Hepatocyte (in vitro differentiated cells): ENCODE data around the gene C2CD5. TPM values are rescaled to one million over a fixed set of nuclear protein-coding genes. Genes with fewer than 3 reads are reported as not detected.
A peak's percentile ranks its signal among the peaks of the same experiment; 100 is the strongest.

ENCODE experiments used
- DNase-seq: peaks from one replicate; pipeline ENCODE4 v3.0.0-alpha.2; 2016; ENCODE audit warnings: low spot score
- H2AFZ ChIP-seq: fragments of 200-600 bp; sonication (generic); 2 replicates; pipeline ENCODE4 v1.6.0; 2016; ENCODE audit warnings: antibody characterized with exemption, mild to moderate bottlenecking
- H3K27ac ChIP-seq: fragments of 200-600 bp; sonication (generic); 2 replicates; pipeline ENCODE4 v1.5.1; 2016; ENCODE audit warnings: mild to moderate bottlenecking
- H3K27me3 ChIP-seq: fragments of 200-600 bp; sonication (generic); 2 replicates; pipeline ENCODE4 v1.6.1; 2016
- H3K36me3 ChIP-seq: fragments of 200-600 bp; sonication (generic); replicated peaks from 2 replicates; pipeline ENCODE4 v1.5.1; 2016; ENCODE audit warnings: low read depth; ENCODE audit not compliant: insufficient read depth
- H3K4me1 ChIP-seq: fragments of 200-600 bp; sonication (generic); 2 replicates; pipeline ENCODE4 v1.5.1; 2016; ENCODE audit warnings: mild to moderate bottlenecking, moderate library complexity; ENCODE audit not compliant: insufficient read depth
- H3K4me2 ChIP-seq: fragments of 200-600 bp; sonication (generic); 2 replicates; pipeline ENCODE4 v1.6.0; 2016
- H3K4me3 ChIP-seq: fragments of 200-600 bp; sonication (generic); 2 replicates; pipeline ENCODE4 v1.5.1; 2016; ENCODE audit warnings: mild to moderate bottlenecking
- H3K79me2 ChIP-seq: fragments of 200-600 bp; sonication (generic); 2 replicates; pipeline ENCODE4 v1.6.0; 2017; ENCODE audit warnings: mild to moderate bottlenecking
- H3K9me2 ChIP-seq: fragments of 200-600 bp; sonication (generic); replicated peaks from 2 replicates; pipeline ENCODE4 v1.6.0; 2017; ENCODE audit warnings: mild to moderate bottlenecking; ENCODE audit not compliant: insufficient read depth
- H3K9me3 ChIP-seq: fragments of 200-600 bp; sonication (generic); 2 replicates; pipeline ENCODE4 v1.5.1; 2016; ENCODE audit warnings: low read depth, mild to moderate bottlenecking
- H4K20me1 ChIP-seq: fragments of 200-600 bp; sonication (generic); 2 replicates; pipeline ENCODE4 v1.6.0; 2016; ENCODE audit warnings: mild to moderate bottlenecking; ENCODE audit not compliant: insufficient read depth, poor library complexity, severe bottlenecking
- CTCF ChIP-seq: fragments of 200-600 bp; sonication (generic); IDR thresholded peaks from 2 replicates; pipeline ENCODE4 v1.5.1; 2016; ENCODE audit warnings: antibody characterized with exemption, mild to moderate bottlenecking; ENCODE audit not compliant: poor library complexity
- EZH2 ChIP-seq: fragments of 200-600 bp; sonication (generic); IDR thresholded peaks from 2 replicates; pipeline ENCODE4 v1.6.1; 2016; ENCODE audit warnings: antibody characterized with exemption, mild to moderate bottlenecking, borderline replicate concordance
- EZH2phosphoT487 ChIP-seq: fragments of 200-600 bp; sonication (generic); IDR thresholded peaks from one replicate; pipeline ENCODE4 v1.6.1; 2018; ENCODE audit warnings: antibody characterized with exemption, mild to moderate bottlenecking, low read depth, moderate library complexity; ENCODE audit not compliant: unreplicated experiment, severe bottlenecking
- WGBS: methylation state at CpG from one replicate; pipeline ENCODE4 v1.1.6; 2016; ENCODE audit warnings: low lambda C conversion rate; ENCODE audit errors: missing lambda C conversion rate; 5-methylcytosine and 5-hydroxymethylcytosine counted together
- polyA plus RNA-seq: library from polyadenylated mRNA; unstranded; fragments of >200 nt; fragmentation: Nextera tagmentation; extraction: Ambion mirVana; gene quantifications from 2 replicates; pipeline ENCODE4 v1.2.1, GENCODE V29; 2016
- total RNA-seq: library from RNA; depleted of rRNA; stranded (reverse); fragments of >200 nt; gene quantifications from 2 replicates; pipeline ENCODE4 v1.2.3, GENCODE V29; 2014

Gene C2CD5
- total RNA-seq (18.9 and 20.5 TPM in 2 replicates), polyA plus RNA-seq (7.3 and 11.7 TPM in 2 replicates)

- TF ChIP-seq EZH2phosphoT487 (no peak), CTCF (peak; percentile 30)
- no peaks in the 10 kb centered on the region for H3K27me3 ChIP-seq
- peaks cover 34% of the 10 kb centered on the region for H3K79me2 ChIP-seq
- H3K36me3 ChIP-seq, result no peaks in the 10 kb centered on the region
- H3K9me3 ChIP-seq, result no peaks in the 10 kb centered on the region
- H3K4me2 ChIP-seq, result peak within 1 kb of the TSS; percentile 79
- peak within 1 kb of the TSS; percentile 99 for H3K27ac ChIP-seq
- peaks cover 15% of the 10 kb centered on the region for H3K4me1 ChIP-seq
- peak within 1 kb of the TSS; percentile 99 for H2AFZ ChIP-seq
- DNase-seq, result peak; percentile 98
- no peaks in the 10 kb centered on the region for H4K20me1 ChIP-seq
- H3K9me2 ChIP-seq, result no peaks in the 10 kb centered on the region
- 1% methylated on average over 54 of the region's 80 CpGs for WGBS
- peak within 1 kb of the TSS; percentile 68 for H3K4me3 ChIP-seq
These were observed at the start of gene C2CD5 for GRCh38 chr12:22544038-22544979. C2CD5 (minus strand) TSS chr12:22544542; CDS start chr12:22544150, 392 bp downstream.

- Histone ChIP-seq H2AFZ (no peak overlapping the region), H3K9me2 (no peaks in the 10 kb centered on the region), H3K4me3 (no peak overlapping the region), H3K79me2 (no peaks in the 10 kb centered on the region), H3K27me3 (no peaks in the 10 kb centered on the region), H3K27ac (no peak overlapping the region), H3K4me2 (no peak overlapping the region), H3K4me1 (no peaks in the 10 kb centered on the region), H3K9me3 (no peaks in the 10 kb centered on the region), H3K36me3 (no peaks in the 10 kb centered on the region), H4K20me1 (no peaks in the 10 kb centered on the region)
- no peak for DNase-seq
- TF ChIP-seq CTCF, result no peak
- no peak for TF ChIP-seq EZH2phosphoT487
- no peak for TF ChIP-seq EZH2
These were observed 49.5 kb upstream of the C2CD5 start for GRCh38 chr12:22593864-22594263.

GRCh38 chr12:22588817-22589216 lies 44.5 kb upstream of the C2CD5 start:
- peak overlapping the region; percentile 60 for H3K27ac ChIP-seq
- H3K27me3 ChIP-seq, result no peaks in the 10 kb centered on the region
- no peaks in the 10 kb centered on the region for H4K20me1 ChIP-seq
- H3K79me2 ChIP-seq, result no peaks in the 10 kb centered on the region
- no peak overlapping the region for H3K4me3 ChIP-seq
- peak overlapping the region; percentile 19 for H3K4me2 ChIP-seq
- TF ChIP-seq EZH2 (no peak), CTCF (no peak), EZH2phosphoT487 (no peak)
- 59% methylated on average over 4 of the region's 4 CpGs for WGBS
- H2AFZ ChIP-seq, result no peak overlapping the region
- peak; percentile 55 for DNase-seq
- H3K36me3 ChIP-seq, result no peaks in the 10 kb centered on the region
- no peaks in the 10 kb centered on the region for H3K4me1 ChIP-seq
- no peaks in the 10 kb centered on the region for H3K9me2 ChIP-seq
- no peaks in the 10 kb centered on the region for H3K9me3 ChIP-seq
